Neuron (in vitro differentiated cells): ENCODE results near the gene TAF12.
A peak's percentile ranks its signal among the peaks of the same experiment; 100 is the strongest.
"Not testable (repeated sequence)": the region's sequence is repeated elsewhere in the genome, so short reads cannot be mapped to it uniquely, and the experiment has no call there.

ENCODE experiments used
- H2AFZ ChIP-seq: one replicate; pipeline ENCODE4 v1.6.1; 2013; ENCODE audit warnings: low read depth, mild to moderate bottlenecking, inconsistent platforms, low read length, moderate library complexity
- H3K27me3 ChIP-seq: one replicate; pipeline ENCODE4 v1.6.1; 2013; ENCODE audit warnings: low read length; ENCODE audit not compliant: insufficient read depth
- H3K36me3 ChIP-seq: one replicate; pipeline ENCODE4 v1.6.1; 2013; ENCODE audit warnings: low read length; ENCODE audit not compliant: insufficient read depth
- H3K4me1 ChIP-seq: one replicate; pipeline ENCODE4 v1.6.1; 2013; ENCODE audit warnings: low read length; ENCODE audit not compliant: insufficient read depth
- H3K4me3 ChIP-seq: 2 replicates; pipeline ENCODE4 v1.5.1; 2013; ENCODE audit warnings: mild to moderate bottlenecking, low read length, moderate library complexity
- H3K9me3 ChIP-seq: one replicate; pipeline ENCODE4 v1.6.1; 2013; ENCODE audit warnings: low read length

Gene TAF12

GRCh38 chr1:28642847-28643635, at the start of gene TAF12:
TAF12 (minus strand) TSS chr1:28643067; CDS start chr1:28622081, 20,986 bp downstream.
- peak within 1 kb of the TSS; percentile 67 for H3K4me3 ChIP-seq
- H3K9me3 ChIP-seq, result no peaks in the 10 kb centered on the region
- peaks cover 21% of the 10 kb centered on the region for H3K4me1 ChIP-seq
- H2AFZ ChIP-seq, result peak within 1 kb of the TSS; percentile 39
- H3K36me3 ChIP-seq, result no peaks in the 10 kb centered on the region
- H3K27me3 ChIP-seq, result no peaks in the 10 kb centered on the region

- not testable (repeated sequence) for H2AFZ ChIP-seq, H3K4me1 ChIP-seq, H3K27me3 ChIP-seq, H3K9me3 ChIP-seq, H3K4me3 ChIP-seq
- H3K36me3 ChIP-seq, result peaks cover 34% of the 10 kb centered on the region
These were observed 48.8 kb upstream of the TAF12 start for GRCh38 chr1:28691627-28692026.

GRCh38 chr1:28684937-28685336, 42.1 kb upstream of the TAF12 start:
- H2AFZ ChIP-seq, result no peak overlapping the region
- H3K36me3 ChIP-seq, result peaks cover 23% of the 10 kb centered on the region
- H3K27me3 ChIP-seq, result no peaks in the 10 kb centered on the region
- no peaks in the 10 kb centered on the region for H3K4me1 ChIP-seq
- H3K4me3 ChIP-seq, result no peak overlapping the region
- no peaks in the 10 kb centered on the region for H3K9me3 ChIP-seq

GRCh38 chr1:28682840-28683239, 40.0 kb upstream of the TAF12 start:
- Histone ChIP-seq H3K4me1 (no peaks in the 10 kb centered on the region), H3K9me3 (no peaks in the 10 kb centered on the region), H2AFZ (no peak overlapping the region), H3K4me3 (no peak overlapping the region), H3K36me3 (peaks cover 22% of the 10 kb centered on the region), H3K27me3 (no peaks in the 10 kb centered on the region)

- Histone ChIP-seq H3K36me3 (peaks cover 12% of the 10 kb centered on the region), H3K9me3 (no peaks in the 10 kb centered on the region), H3K27me3 (no peaks in the 10 kb centered on the region), H3K4me3 (no peak overlapping the region), H3K4me1 (no peaks in the 10 kb centered on the region), H2AFZ (no peak overlapping the region)
These were observed 37.3 kb upstream of the TAF12 start for GRCh38 chr1:28680151-28680550.

GRCh38 chr1:28675924-28676257, 33.0 kb upstream of the TAF12 start:
- no peaks in the 10 kb centered on the region for H3K9me3 ChIP-seq
- H3K4me3 ChIP-seq, result no peak overlapping the region
- H3K4me1 ChIP-seq, result no peaks in the 10 kb centered on the region
- no peak overlapping the region for H2AFZ ChIP-seq
- H3K36me3 ChIP-seq, result no peaks in the 10 kb centered on the region
- H3K27me3 ChIP-seq, result no peaks in the 10 kb centered on the region

- H2AFZ ChIP-seq, H3K4me3 ChIP-seq, H3K9me3 ChIP-seq, H3K27me3 ChIP-seq, H3K36me3 ChIP-seq, H3K4me1 ChIP-seq: not testable (repeated sequence)
These were observed 30.1 kb upstream of the TAF12 start for GRCh38 chr1:28672971-28673370.

- Histone ChIP-seq H3K27me3 (no peaks in the 10 kb centered on the region), H3K4me1 (peaks cover 10% of the 10 kb centered on the region)
These were observed 28.4 kb upstream of the TAF12 start for GRCh38 chr1:28671254-28671780.

GRCh38 chr1:28668956-28669723, 26.3 kb upstream of the TAF12 start:
- Histone ChIP-seq H3K4me1 (peaks cover 10% of the 10 kb centered on the region), H3K36me3 (no peaks in the 10 kb centered on the region), H2AFZ (peak overlapping the region; percentile 84), H3K9me3 (no peaks in the 10 kb centered on the region), H3K4me3 (peak overlapping the region; percentile 95), H3K27me3 (no peaks in the 10 kb centered on the region)

More at GRCh38 chr1:28671254-28671780, 28.4 kb upstream of the TAF12 start:
- no peaks in the 10 kb centered on the region for H3K36me3 ChIP-seq
- no peak overlapping the region for H3K4me3 ChIP-seq
- no peak overlapping the region for H2AFZ ChIP-seq
- no peaks in the 10 kb centered on the region for H3K9me3 ChIP-seq

- H3K9me3 ChIP-seq, result no peaks in the 10 kb centered on the region
- H3K27me3 ChIP-seq, result no peaks in the 10 kb centered on the region
- peaks cover 10% of the 10 kb centered on the region for H3K4me1 ChIP-seq
- peak within 1 kb of the TSS; percentile 95 for H3K4me3 ChIP-seq
- peak within 1 kb of the TSS; percentile 84 for H2AFZ ChIP-seq
- no peaks in the 10 kb centered on the region for H3K36me3 ChIP-seq
These were observed 25.5 kb upstream of the TAF12 start, which contains the start of gene GMEB1 for GRCh38 chr1:28668191-28668955. GMEB1 (plus strand) TSS chr1:28668784; CDS start chr1:28683613, 14,829 bp downstream.

GRCh38 chr1:28666806-28667205, 23.9 kb upstream of the TAF12 start:
- Histone ChIP-seq H2AFZ (no peak overlapping the region), H3K9me3 (no peaks in the 10 kb centered on the region), H3K36me3 (no peaks in the 10 kb centered on the region), H3K4me3 (no peak overlapping the region), H3K27me3 (no peaks in the 10 kb centered on the region), H3K4me1 (peaks cover 10% of the 10 kb centered on the region)

- Histone ChIP-seq H2AFZ (no peak overlapping the region), H3K9me3 (no peaks in the 10 kb centered on the region), H3K4me3 (no peak overlapping the region), H3K27me3 (no peaks in the 10 kb centered on the region), H3K36me3 (no peaks in the 10 kb centered on the region), H3K4me1 (peaks cover 2% of the 10 kb centered on the region)
These were observed 21.1 kb upstream of the TAF12 start for GRCh38 chr1:28663871-28664470.
